ENCODE results near the gene LRP1B.

GRCh38 chr2:141927536-141927935, 203.3 kb downstream of the LRP1B start:
- TF ChIP-seq YY1 (IDR thresholded peaks at IDR 0.05; ENCODE audit: insufficient read depth, insufficient read length): no peak
- no peak for TF ChIP-seq SUZ12 (IDR thresholded peaks at IDR 0.05; ENCODE audit: extremely low read depth, insufficient read depth, insufficient read length)
- no peak for TF ChIP-seq ZNF274 (IDR thresholded peaks at IDR 0.05; ENCODE audit: low read depth, low read length)

Measured in NT2/D1 (cell line).